Astrocyte (in vitro differentiated cells and primary cell): ENCODE measurements around the gene MPHOSPH9. TPM values are rescaled to one million over a fixed set of nuclear protein-coding genes. Genes with fewer than 3 reads are reported as not detected.

ENCODE experiments used
- DNase-seq: peaks from one replicate; pipeline ENCODE4 v3.0.0-alpha.2; 2010; ENCODE audit warnings: low read depth
- FAIRE-seq: peaks from 2 replicates; lab custom pipeline; 2011; peaks lifted over from hg19 to GRCh38; lab: Jason Lieb, UNC
- H2AFZ ChIP-seq: 2 replicates; pipeline ENCODE4 v1.6.0; 2012; ENCODE audit warnings: low read depth, low read length, inconsistent platforms
- H3K27ac ChIP-seq: 2 replicates; pipeline ENCODE4 v1.5.1; 2011; ENCODE audit warnings: low read depth, low read length, inconsistent platforms
- H3K27me3 ChIP-seq: 2 replicates; pipeline ENCODE4 v1.6.0; 2011; ENCODE audit warnings: low read length, inconsistent platforms; ENCODE audit not compliant: insufficient read depth
- H3K36me3 ChIP-seq: 2 replicates; pipeline ENCODE4 v1.5.1; 2011; ENCODE audit warnings: low read length, inconsistent platforms; ENCODE audit not compliant: insufficient read depth
- H3K4me1 ChIP-seq: 2 replicates; pipeline ENCODE4 v1.5.1; 2011; ENCODE audit warnings: low read length, inconsistent platforms; ENCODE audit not compliant: insufficient read depth
- H3K4me2 ChIP-seq: 2 replicates; pipeline ENCODE4 v1.6.0; 2012; ENCODE audit warnings: low read length, inconsistent platforms
- H3K4me3 ChIP-seq: 2 replicates; pipeline ENCODE4 v1.5.1; 2011; ENCODE audit warnings: low read depth, mild to moderate bottlenecking, low read length, inconsistent platforms; ENCODE audit not compliant: insufficient read depth
- H3K79me2 ChIP-seq: 2 replicates; pipeline ENCODE4 v1.6.0; 2012; ENCODE audit warnings: mild to moderate bottlenecking, low read length, inconsistent platforms; ENCODE audit not compliant: insufficient read depth
- H3K9ac ChIP-seq: 2 replicates; pipeline ENCODE4 v1.6.0; 2012; ENCODE audit warnings: mild to moderate bottlenecking, low read length, inconsistent platforms
- H3K9me3 ChIP-seq: 2 replicates; pipeline ENCODE4 v1.5.1; 2012; ENCODE audit warnings: low read depth, mild to moderate bottlenecking, low read length, inconsistent platforms; ENCODE audit not compliant: insufficient read depth
- H4K20me1 ChIP-seq: 2 replicates; pipeline ENCODE4 v1.6.0; 2012; ENCODE audit warnings: low read length, inconsistent platforms; ENCODE audit not compliant: insufficient read depth
- H3K27ac Mint-ChIP-seq: one replicate; pipeline ENCODE4 v1.8.0; 2021; ENCODE audit warnings: mild to moderate bottlenecking, mixed read lengths; ENCODE audit not compliant: unreplicated experiment
- H3K27me3 Mint-ChIP-seq: one replicate; pipeline ENCODE4 v1.8.0; 2021; ENCODE audit warnings: low read depth, mixed read lengths; ENCODE audit not compliant: unreplicated experiment
- H3K36me3 Mint-ChIP-seq: one replicate; pipeline ENCODE4 v1.8.0; 2021; ENCODE audit warnings: low read depth, mixed read lengths; ENCODE audit not compliant: unreplicated experiment
- H3K4me1 Mint-ChIP-seq: one replicate; pipeline ENCODE4 v1.8.0; 2021; ENCODE audit warnings: low read depth, mixed read lengths; ENCODE audit not compliant: unreplicated experiment
- H3K4me3 Mint-ChIP-seq: one replicate; pipeline ENCODE4 v1.8.0; 2021; ENCODE audit warnings: mild to moderate bottlenecking, moderate library complexity, mixed read lengths; ENCODE audit not compliant: unreplicated experiment
- H3K9me3 Mint-ChIP-seq: one replicate; pipeline ENCODE4 v1.8.0; 2021; ENCODE audit warnings: mild to moderate bottlenecking, mixed read lengths; ENCODE audit not compliant: unreplicated experiment
- EZH2 ChIP-seq: IDR thresholded peaks from 2 replicates; pipeline ENCODE4 v1.6.1; 2012; ENCODE audit warnings: mild to moderate bottlenecking, low read length, inconsistent platforms; ENCODE audit not compliant: insufficient read depth
- total RNA-seq: library from RNA; stranded (reverse); gene quantifications from 2 replicates; pipeline ENCODE4 v1.2.1, GENCODE V29; 2021
- TF ChIP-seq, protein P1 (sequence below): IDR thresholded peaks from 2 replicates; pipeline ENCODE4 v1.5.1; 2011; ENCODE audit warnings: low read depth, mild to moderate bottlenecking, inconsistent platforms, low read length, moderate library complexity; ENCODE audit not compliant: insufficient read depth

MPHOSPH9 gene
- total RNA-seq, 1 donor from 2014 or later = 24.9 TPM

DNA sequence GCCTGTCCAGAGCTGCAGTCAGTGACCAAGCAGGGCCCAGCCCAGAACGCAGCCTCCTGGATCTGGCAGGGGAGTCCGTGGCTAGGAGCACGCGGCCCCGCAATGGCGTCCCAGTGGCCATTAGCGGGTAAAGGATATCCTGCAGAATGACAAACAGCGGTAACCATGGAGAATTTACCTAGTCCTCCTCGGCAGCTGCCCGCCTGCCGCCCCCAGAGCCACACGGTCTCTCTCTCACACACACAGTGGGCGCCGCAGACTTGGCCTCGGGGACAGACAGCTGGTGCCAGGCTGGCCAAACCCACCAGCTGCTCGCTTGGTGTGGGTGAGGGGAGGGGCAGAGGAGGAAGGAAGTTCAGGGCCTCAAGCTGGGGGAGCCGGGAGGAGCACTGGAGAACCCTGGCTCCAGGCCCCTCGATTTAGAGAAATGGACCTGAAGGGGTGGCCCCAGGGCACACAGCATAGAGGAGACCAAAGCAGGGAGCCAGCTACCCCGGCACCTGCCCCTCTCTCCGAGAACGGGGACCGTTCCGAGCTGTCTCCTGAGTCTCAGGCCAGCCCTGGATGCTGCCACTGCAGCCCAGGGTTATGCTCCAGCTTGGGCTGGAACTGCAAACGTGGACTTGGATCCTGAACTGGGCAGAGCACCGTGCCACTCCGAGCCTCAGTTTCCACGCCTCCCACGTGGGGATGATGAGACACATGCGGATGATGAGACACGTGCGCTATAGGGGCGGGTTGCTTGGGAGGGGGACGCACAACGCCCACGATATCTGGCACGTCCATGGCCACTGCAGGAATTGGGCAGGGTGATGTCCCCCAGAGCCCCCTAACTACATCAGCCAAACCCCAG is 35.3 kb upstream of the MPHOSPH9 start:
- H3K9ac ChIP-seq = peak overlapping the region; percentile 97
- TF ChIP-seq, protein P1, sequence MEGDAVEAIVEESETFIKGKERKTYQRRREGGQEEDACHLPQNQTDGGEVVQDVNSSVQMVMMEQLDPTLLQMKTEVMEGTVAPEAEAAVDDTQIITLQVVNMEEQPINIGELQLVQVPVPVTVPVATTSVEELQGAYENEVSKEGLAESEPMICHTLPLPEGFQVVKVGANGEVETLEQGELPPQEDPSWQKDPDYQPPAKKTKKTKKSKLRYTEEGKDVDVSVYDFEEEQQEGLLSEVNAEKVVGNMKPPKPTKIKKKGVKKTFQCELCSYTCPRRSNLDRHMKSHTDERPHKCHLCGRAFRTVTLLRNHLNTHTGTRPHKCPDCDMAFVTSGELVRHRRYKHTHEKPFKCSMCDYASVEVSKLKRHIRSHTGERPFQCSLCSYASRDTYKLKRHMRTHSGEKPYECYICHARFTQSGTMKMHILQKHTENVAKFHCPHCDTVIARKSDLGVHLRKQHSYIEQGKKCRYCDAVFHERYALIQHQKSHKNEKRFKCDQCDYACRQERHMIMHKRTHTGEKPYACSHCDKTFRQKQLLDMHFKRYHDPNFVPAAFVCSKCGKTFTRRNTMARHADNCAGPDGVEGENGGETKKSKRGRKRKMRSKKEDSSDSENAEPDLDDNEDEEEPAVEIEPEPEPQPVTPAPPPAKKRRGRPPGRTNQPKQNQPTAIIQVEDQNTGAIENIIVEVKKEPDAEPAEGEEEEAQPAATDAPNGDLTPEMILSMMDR = no peak
- no peak for TF ChIP-seq EZH2
- peaks cover 59% of the 10 kb centered on the region for H4K20me1 ChIP-seq
- H3K27ac ChIP-seq = no peak overlapping the region
- no peak overlapping the region for H2AFZ ChIP-seq
- FAIRE-seq (no peak), DNase-seq (peak; percentile 15)
- H3K4me2 ChIP-seq = peak overlapping the region; percentile 100
- peaks cover 35% of the 10 kb centered on the region for H3K4me1 ChIP-seq
- Mint-ChIP-seq H3K4me3 (peak overlapping the region; percentile 34), H3K4me1 (peaks cover 5% of the 10 kb centered on the region), H3K9me3 (no peaks in the 10 kb centered on the region), H3K36me3 (peaks cover 8% of the 10 kb centered on the region), H3K27me3 (no peaks in the 10 kb centered on the region), H3K27ac (peak overlapping the region; percentile 83)
- H3K9me3 ChIP-seq = no peaks in the 10 kb centered on the region
- no peaks in the 10 kb centered on the region for H3K27me3 ChIP-seq
- H3K79me2 ChIP-seq = peaks cover 80% of the 10 kb centered on the region
- H3K4me3 ChIP-seq = no peak overlapping the region
- H3K36me3 ChIP-seq = peaks cover 10% of the 10 kb centered on the region

DNA sequence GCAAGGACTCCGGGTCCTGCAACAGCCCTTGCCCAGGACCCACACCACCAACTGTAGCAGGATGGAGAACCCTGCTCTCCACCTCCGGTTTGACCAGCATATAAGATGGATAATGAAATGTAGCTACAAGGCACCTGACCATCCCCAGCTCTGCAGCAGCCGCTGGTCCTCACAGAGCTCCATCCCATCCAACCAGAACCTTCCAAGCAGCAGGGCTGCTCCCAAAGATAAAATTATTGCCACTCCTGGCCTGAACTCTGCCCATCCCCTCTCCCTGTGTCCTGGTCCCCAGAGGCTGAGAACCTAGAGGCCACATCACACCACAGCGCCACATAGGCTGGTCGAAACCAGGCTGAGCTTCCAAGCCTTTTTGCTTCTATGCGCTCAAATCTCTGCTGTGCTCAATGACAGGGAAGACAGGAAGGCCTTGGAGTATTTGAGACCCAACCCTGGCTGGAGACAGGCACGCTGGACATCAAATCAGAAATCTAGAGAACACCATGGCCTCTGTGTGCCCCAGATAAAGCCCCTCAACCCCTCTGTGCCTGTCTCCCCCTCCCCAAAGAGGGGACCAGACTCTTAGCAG is 34.5 kb upstream of the MPHOSPH9 start:
- H3K9me3 ChIP-seq = no peaks in the 10 kb centered on the region
- no peak overlapping the region for H3K4me3 ChIP-seq
- H3K4me1 ChIP-seq = peaks cover 31% of the 10 kb centered on the region
- H3K4me1 Mint-ChIP-seq = peaks cover 5% of the 10 kb centered on the region
- H3K9ac ChIP-seq = peak overlapping the region; percentile 97
- TF ChIP-seq EZH2 = no peak
- TF ChIP-seq, protein P1 = no peak
- peak overlapping the region; percentile 83 for H3K27ac Mint-ChIP-seq
- H3K36me3 ChIP-seq = peaks cover 14% of the 10 kb centered on the region
- H3K36me3 Mint-ChIP-seq = peaks cover 9% of the 10 kb centered on the region
- peak overlapping the region; percentile 100 for H3K4me2 ChIP-seq
- H4K20me1 ChIP-seq = peaks cover 66% of the 10 kb centered on the region
- no peaks in the 10 kb centered on the region for H3K27me3 ChIP-seq
- H2AFZ ChIP-seq = no peak overlapping the region
- no peaks in the 10 kb centered on the region for H3K27me3 Mint-ChIP-seq
- H3K79me2 ChIP-seq = peaks cover 87% of the 10 kb centered on the region
- peak overlapping the region; percentile 57 for H3K4me3 Mint-ChIP-seq
- no peak overlapping the region for H3K27ac ChIP-seq
- DNase-seq (no peak), FAIRE-seq (no peak)
- H3K9me3 Mint-ChIP-seq = no peaks in the 10 kb centered on the region
